Activated B cell treated with CpG ODN at 0.5 μM for 24 hours (primary cell): ENCODE data around the gene ABLIM2. TPM values are rescaled to one million over a fixed set of nuclear protein-coding genes. Genes with fewer than 3 reads are reported as not detected.

Experiments
- ATAC-seq: fragments of 200-7000 bp; cut with Tn5 transposase; one replicate; pipeline ENCODE4 v1.10.0; 2021; ENCODE audit warnings: low read depth, mild to moderate bottlenecking, moderate library complexity
- CTCF ChIA-PET: fragments of 350-600 bp; sonication (Branson Sonifier 250); formaldehyde crosslinking; loops from one replicate; lab custom pipeline; 2021; ENCODE audit warnings: antibody characterized with exemption; lab: Charles Lee
- POLR2A ChIA-PET: fragments of 350-600 bp; sonication (Branson Sonifier 250); formaldehyde crosslinking; loops from one replicate; lab custom pipeline; 2021; ENCODE audit warnings: antibody characterized with exemption; lab: Charles Lee
- DNase-seq: peaks from one replicate; pipeline ENCODE4 v3.0.0; 2022
- H3K27ac Mint-ChIP-seq: one replicate; pipeline ENCODE4 v1.8.0; 2020; ENCODE audit warnings: mixed read lengths
- H3K27me3 Mint-ChIP-seq: one replicate; pipeline ENCODE4 v1.8.0; 2021; ENCODE audit warnings: mixed read lengths
- H3K36me3 Mint-ChIP-seq: one replicate; pipeline ENCODE4 v1.8.0; 2021; ENCODE audit warnings: low read depth, mixed read lengths
- H3K4me1 Mint-ChIP-seq: one replicate; pipeline ENCODE4 v1.8.0; 2021; ENCODE audit warnings: mixed read lengths
- H3K4me3 Mint-ChIP-seq: one replicate; pipeline ENCODE4 v1.8.0; 2020; ENCODE audit warnings: mild to moderate bottlenecking, mixed read lengths
- H3K9me3 Mint-ChIP-seq: one replicate; pipeline ENCODE4 v1.8.0; 2020; ENCODE audit warnings: mixed read lengths
- CTCF ChIP-seq: fragments of 200-600 bp; IDR thresholded peaks from one replicate; pipeline ENCODE4 v1.8.0; 2022; ENCODE audit warnings: antibody characterized with exemption, mild to moderate bottlenecking
- intact Hi-C: fragments of 100-400 bp; cut with micrococcal nuclease; formaldehyde crosslinking; loops from one replicate; pipeline ENCODE4 v1.15.1; 2024
- total RNA-seq: library from RNA; stranded (reverse); gene quantifications from 2 replicates; pipeline ENCODE4 v1.2.3, GENCODE V29; 2022

ABLIM2 gene
- total RNA-seq, 1 donor from 2014 or later: 5.2 TPM

- Mint-ChIP-seq H3K27me3 (no peaks in the 10 kb centered on the region), H3K4me1 (no peaks in the 10 kb centered on the region), H3K9me3 (peaks cover 2% of the 10 kb centered on the region), H3K36me3 (no peaks in the 10 kb centered on the region), H3K4me3 (no peak overlapping the region), H3K27ac (no peak overlapping the region)
- intact Hi-C loops: no loop called here
- ChIA-PET POLR2A (no interaction called here), CTCF (no interaction called here)
- no peak for DNase-seq
- no peak for ATAC-seq
- TF ChIP-seq CTCF: no peak
Observed at GRCh38 chr4:8087921-8088495, 70.6 kb downstream of the ABLIM2 start.

- H3K27me3 Mint-ChIP-seq: no peaks in the 10 kb centered on the region
- ATAC-seq (no peak), DNase-seq (no peak)
- no peak overlapping the region for H3K27ac Mint-ChIP-seq
- no peaks in the 10 kb centered on the region for H3K36me3 Mint-ChIP-seq
- H3K9me3 Mint-ChIP-seq: no peaks in the 10 kb centered on the region
- ChIA-PET CTCF (no interaction called here), POLR2A (interaction anchor here (0.5 kb wide), 1 partner anchor 11 kb away, joined by 5 read pairs; no protein-coding TSS in a partner anchor)
- H3K4me1 Mint-ChIP-seq: no peaks in the 10 kb centered on the region
- intact Hi-C loops: no loop called here
- no peak for TF ChIP-seq CTCF
- no peak overlapping the region for H3K4me3 Mint-ChIP-seq
Observed at GRCh38 chr4:8086783-8087445, 71.7 kb downstream of the ABLIM2 start.

- Mint-ChIP-seq H3K4me1 (no peaks in the 10 kb centered on the region), H3K36me3 (no peaks in the 10 kb centered on the region), H3K4me3 (no peak overlapping the region), H3K9me3 (no peaks in the 10 kb centered on the region), H3K27ac (no peak overlapping the region), H3K27me3 (no peaks in the 10 kb centered on the region)
- DNase-seq (no peak), ATAC-seq (no peak)
- TF ChIP-seq CTCF: no peak
- intact Hi-C loops: no loop called here
- ChIA-PET POLR2A (no interaction called here), CTCF (no interaction called here)
Observed at GRCh38 chr4:8085491-8086117, 73.0 kb downstream of the ABLIM2 start.

GRCh38 chr4:8084712-8085490 is 73.7 kb downstream of the ABLIM2 start:
- intact Hi-C loops: no loop called here
- no peaks in the 10 kb centered on the region for H3K27me3 Mint-ChIP-seq

More at GRCh38 chr4:8084712-8085490, 73.7 kb downstream of the ABLIM2 start:
- Mint-ChIP-seq H3K4me1 (no peaks in the 10 kb centered on the region), H3K36me3 (no peaks in the 10 kb centered on the region), H3K4me3 (no peak overlapping the region), H3K27ac (no peak overlapping the region), H3K9me3 (no peaks in the 10 kb centered on the region)
- no peak for TF ChIP-seq CTCF
- POLR2A ChIA-PET: no interaction called here
- CTCF ChIA-PET: no interaction called here
- DNase-seq: no peak
- no peak for ATAC-seq
